GM19238 (cell line): ENCODE data around the gene CHD2.
A peak's percentile ranks its signal among the peaks of the same experiment; 100 is the strongest.
"Not testable (repeated sequence)": the region's sequence is repeated elsewhere in the genome, so short reads cannot be mapped to it uniquely, and the experiment has no call there.

Experiments used
- DNase-seq: peaks from one replicate; pipeline ENCODE4 v3.0.0; 2011; ENCODE audit warnings: low spot score; ENCODE audit not compliant: insufficient read length

The CHD2 gene

DNA sequence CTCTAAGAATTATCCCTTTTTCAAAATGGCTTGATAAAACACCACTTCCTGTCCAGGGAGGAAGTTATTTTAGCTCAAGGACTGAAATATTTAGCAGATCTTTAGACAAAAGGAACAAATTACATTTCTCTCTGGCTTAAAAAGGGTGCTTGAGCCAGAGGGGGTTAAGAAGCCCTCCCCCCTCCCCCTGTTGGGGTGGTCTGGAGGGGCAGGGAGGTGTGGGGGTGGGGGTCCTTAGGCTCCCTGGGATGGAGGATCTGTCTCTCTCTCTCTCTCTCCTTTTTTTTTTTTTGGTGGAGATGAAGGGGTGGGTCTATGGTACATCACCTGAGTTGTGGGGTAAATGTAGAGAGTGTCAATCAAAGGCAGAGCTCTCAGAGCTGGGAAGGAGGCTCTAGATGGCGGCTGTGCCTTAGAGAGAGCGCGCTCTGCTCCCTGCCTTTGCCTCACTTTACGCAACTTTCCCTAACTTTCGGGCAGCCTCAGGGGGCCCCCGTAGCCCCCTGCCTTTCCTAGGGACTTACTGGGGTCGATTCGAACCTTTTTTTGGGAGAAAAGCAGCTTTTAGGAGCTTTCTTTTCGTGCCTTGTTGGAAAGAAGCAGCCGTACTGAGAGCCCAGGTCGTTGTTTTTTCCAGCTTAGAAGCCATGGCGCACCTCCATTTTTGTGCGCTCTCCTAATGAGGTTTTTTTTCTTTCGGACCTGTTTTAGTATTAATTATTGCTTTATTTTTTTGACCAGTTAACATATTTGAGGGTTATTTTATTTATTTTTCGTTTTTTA, at the start of gene CHD2:
Gene CHD2 (plus strand): TSS at position 377 of the 783 bp plus-strand sequence. CDS start 914 bp downstream, outside the sequence.
- DNase-seq = peak; percentile 46

DNA sequence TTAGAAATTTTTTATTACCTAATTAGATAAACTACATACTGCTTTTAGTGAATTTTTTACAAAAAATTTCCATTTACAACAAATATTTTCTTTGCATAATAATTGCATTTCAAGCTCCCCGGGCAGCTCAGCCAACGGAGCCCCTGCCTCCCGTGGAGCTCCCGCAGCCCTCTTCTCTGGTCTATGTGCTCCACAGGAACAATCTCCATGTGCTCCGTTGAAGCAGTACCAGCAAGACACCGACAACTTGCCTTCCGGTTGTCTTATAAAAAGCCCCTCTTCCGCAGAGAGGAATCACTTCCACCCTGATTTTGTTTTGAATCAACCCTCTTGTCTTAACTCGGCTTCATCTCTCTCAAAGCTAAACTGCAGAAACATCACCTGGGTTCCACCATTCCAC, 46.9 kb upstream of the CHD2 start:
- no peak for DNase-seq

DNA sequence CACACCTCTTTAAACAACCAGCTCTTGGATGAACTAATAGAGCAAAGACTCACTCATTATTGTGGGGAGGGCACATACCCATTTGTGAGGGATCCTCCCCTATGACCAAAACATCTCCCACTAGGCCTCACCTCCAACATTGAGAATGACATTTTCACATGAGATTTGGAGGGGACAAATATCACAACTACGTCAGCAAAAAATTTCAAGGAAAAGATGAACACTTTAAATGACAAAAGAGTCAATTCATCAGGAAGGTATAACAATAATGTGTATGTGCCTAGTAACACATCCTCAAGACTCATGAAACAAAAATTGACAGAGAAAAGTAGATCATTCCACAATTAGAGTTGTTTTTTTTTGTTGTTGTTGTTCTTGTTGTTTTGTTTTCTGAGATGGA, 38.4 kb upstream of the CHD2 start:
- no peak for DNase-seq

DNA sequence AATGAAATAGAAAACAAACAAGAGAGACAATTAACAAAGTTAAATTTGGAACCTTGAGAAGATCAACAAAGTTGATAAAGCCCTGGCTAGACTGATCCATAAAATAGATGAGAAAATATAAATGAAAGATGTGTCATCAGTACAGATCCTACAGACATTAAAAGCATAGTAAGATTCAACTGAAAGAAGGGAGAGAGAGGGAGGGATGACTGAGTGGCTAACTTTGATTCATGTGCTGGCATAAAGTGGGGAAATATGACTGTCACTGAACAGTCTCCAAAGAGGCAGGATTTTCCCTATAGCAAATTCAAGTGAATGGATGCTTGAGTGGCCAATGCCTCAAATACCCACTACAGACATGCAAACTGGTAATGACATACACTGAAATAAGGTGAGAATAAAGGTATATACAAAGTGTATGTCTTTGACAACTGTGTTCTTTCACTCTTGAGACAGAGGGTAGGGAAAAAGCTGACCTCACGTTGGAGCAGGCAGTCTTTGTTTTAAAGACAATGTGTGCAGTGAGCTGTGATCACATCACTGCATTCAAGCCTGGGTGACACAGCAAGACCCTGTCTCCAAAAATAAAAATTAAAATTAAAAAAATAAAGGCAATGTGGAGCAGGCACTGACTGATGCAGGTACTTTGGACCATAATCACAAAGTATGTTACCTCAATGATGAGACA, 35.9 kb upstream of the CHD2 start:
- DNase-seq = no peak

- no peak for DNase-seq
These were observed 30.7 kb upstream of the CHD2 start for GRCh38 chr15:92869263-92869940.

GRCh38 chr15:92870010-92870591, 30.0 kb upstream of the CHD2 start:
- no peak for DNase-seq

- DNase-seq = not testable (repeated sequence)
These were observed 27.2 kb upstream of the CHD2 start for GRCh38 chr15:92872967-92873366.

GRCh38 chr15:92877000-92877399, 23.1 kb upstream of the CHD2 start:
- no peak for DNase-seq

- no peak for DNase-seq
These were observed 22.7 kb upstream of the CHD2 start for GRCh38 chr15:92877416-92877815.

DNA sequence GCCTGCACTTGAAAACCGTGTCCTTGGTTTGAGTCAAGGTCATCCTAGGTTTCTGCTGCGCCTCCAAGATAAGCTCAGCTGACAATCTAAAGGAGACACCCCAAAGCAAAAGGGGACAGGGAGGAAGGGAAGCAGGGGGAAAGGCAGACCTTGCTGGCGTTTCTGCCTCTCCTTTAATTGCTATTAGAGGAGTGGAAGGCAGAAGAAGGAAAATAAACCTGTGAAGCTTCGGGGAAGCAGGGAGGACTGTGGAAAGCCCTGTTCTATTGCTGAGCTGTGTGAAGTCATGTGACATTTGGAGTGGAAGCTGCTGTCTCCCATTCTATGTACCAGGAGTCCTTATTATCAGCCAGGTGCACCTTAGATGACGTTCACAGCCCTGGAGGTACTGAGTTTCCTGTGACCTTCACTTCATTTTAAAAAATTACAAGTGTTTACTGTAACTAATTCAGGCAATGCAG, 21.5 kb upstream of the CHD2 start:
- no peak for DNase-seq

DNA sequence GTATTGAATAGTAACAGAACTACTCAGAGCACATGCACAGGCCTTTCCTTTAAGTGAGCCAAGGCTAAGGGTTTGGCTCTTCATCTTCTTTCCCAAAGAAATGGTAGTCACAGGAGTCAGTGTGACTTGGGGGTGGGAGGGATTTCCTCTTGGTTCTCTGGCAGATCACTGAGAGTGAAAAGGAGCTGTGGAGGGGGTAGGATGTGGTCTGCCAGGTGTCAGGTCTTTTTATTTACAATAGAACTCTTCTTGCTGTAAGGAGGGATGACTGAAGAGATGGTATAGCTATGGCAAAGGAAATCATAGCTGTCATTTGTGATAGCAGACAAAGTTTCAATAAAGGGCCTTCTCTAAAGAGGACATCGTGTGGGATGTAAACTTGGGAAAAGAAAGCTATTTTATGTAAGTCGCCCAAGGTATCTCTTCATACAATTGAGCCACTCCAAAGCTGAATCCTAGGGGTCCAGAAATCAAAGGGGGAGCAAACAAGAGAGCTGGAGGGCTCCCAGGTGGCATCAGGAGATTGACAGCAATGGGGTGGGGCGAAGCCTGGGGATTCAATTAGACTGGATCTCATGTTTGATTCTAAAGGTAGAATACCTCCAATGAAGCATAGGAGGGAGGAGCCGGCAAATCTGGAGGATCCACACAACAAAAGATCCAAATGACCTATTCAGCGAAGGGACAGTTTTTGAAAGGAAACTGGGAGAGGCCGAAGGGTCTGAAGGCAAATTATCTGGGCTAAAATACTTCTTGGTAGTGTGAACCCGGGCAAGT, 20.0 kb upstream of the CHD2 start:
- no peak for DNase-seq

- no peak for DNase-seq
These were observed 19.3 kb upstream of the CHD2 start for GRCh38 chr15:92880796-92881195.

DNA sequence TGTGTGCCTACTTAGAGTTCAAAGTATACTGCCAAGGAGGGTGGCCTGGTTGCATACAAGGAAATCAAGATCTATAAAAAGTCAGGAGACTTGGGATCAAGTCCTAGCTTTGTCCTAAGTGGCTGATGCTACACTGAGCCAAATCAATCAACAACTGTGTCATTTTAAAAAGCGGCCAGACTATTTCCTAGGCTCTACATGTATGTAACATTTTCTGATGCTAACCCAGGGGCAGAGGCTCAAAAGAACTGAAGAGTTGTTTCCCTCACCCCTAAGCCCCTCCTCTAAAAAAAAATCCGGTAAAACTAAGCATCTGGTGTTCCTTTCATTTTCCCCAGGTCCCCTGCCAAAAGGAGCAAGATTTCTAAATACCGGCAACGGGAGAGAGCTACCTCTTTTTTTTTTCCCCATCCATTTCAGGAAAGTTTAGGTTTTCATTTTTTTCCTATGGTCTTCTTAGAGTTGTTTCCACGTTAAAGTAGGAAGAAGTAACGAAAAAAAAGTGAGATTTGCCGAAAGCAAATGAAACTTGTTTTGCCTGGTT, 18.8 kb upstream of the CHD2 start:
- no peak for DNase-seq

- peak; percentile 93 for DNase-seq
These were observed 18.1 kb upstream of the CHD2 start for GRCh38 chr15:92881802-92882696.

GRCh38 chr15:92882697-92883162, 17.4 kb upstream of the CHD2 start:
- DNase-seq = no peak

GRCh38 chr15:92883163-92883875, 16.8 kb upstream of the CHD2 start:
- no peak for DNase-seq

DNA sequence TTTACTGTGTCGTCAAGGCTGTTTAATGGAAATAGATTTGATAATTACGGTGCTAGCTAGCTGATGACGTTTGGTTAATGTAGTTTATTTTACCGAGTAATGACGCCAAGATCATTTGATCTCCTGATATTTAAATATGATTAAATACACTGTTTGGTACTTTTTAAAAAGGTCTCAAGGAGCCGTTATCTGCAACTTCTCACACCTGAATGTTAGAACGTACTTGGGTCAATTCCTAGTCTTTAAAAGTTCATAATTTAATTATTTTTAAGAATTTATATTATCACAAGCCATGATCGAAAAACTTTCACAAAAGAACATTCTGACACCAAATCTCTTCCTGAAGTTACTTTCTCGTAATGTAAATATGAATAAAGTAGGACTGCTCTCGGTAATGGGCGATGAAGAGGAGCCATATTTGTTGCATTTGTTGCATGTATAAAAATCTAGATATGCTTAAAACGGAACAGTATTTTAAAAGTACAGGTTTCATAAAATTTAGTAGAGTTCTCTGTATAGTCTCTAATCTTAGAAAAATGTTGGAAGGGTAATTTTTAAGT, 16.2 kb upstream of the CHD2 start:
- no peak for DNase-seq

GRCh38 chr15:92884436-92885223, 15.5 kb upstream of the CHD2 start:
- no peak for DNase-seq
